Measurements from ENCODE around the gene UQCR10. TPM values are rescaled to one million over a fixed set of nuclear protein-coding genes. Genes with fewer than 3 reads are reported as not detected.

UQCR10 gene
- total RNA-seq, 1 donor from 2014 or later = 77.4 TPM

DNA sequence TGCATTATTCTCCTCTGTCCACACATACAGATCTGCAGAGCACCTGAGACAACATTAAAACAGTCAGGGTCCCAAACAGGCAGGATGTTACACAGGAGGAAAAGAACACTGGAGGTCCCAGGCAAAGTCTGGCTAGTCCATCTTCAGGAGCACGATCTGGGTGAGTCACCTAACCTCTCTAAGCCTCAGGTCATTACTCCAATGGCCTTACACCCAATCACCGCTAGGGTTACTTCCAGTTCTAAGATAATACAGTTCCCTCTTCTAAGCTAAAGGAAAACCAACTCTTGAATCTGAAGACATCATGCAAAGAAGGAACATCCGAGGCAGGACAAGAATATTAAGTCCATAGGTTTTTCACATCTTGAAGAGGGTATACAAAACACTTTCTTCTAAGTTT, 46.4 kb downstream of the UQCR10 start:
- H3K4me3 Mint-ChIP-seq (ENCODE audit: unreplicated experiment) = no peak overlapping the region
- H3K27me3 Mint-ChIP-seq (ENCODE audit: unreplicated experiment) = no peaks in the 10 kb centered on the region
- no peak overlapping the region for H3K27ac Mint-ChIP-seq (ENCODE audit: unreplicated experiment)
- TF ChIP-seq, protein P1, sequence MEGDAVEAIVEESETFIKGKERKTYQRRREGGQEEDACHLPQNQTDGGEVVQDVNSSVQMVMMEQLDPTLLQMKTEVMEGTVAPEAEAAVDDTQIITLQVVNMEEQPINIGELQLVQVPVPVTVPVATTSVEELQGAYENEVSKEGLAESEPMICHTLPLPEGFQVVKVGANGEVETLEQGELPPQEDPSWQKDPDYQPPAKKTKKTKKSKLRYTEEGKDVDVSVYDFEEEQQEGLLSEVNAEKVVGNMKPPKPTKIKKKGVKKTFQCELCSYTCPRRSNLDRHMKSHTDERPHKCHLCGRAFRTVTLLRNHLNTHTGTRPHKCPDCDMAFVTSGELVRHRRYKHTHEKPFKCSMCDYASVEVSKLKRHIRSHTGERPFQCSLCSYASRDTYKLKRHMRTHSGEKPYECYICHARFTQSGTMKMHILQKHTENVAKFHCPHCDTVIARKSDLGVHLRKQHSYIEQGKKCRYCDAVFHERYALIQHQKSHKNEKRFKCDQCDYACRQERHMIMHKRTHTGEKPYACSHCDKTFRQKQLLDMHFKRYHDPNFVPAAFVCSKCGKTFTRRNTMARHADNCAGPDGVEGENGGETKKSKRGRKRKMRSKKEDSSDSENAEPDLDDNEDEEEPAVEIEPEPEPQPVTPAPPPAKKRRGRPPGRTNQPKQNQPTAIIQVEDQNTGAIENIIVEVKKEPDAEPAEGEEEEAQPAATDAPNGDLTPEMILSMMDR (IDR thresholded peaks at IDR 0.05) = no peak
- H3K36me3 Mint-ChIP-seq (ENCODE audit: unreplicated experiment) = peaks cover 44% of the 10 kb centered on the region
- no peaks in the 10 kb centered on the region for H3K9me3 Mint-ChIP-seq (ENCODE audit: unreplicated experiment)
- DNase-seq (ENCODE audit: extremely low spot score, unreplicated experiment) = no peak
- no peaks in the 10 kb centered on the region for H3K4me1 Mint-ChIP-seq (ENCODE audit: unreplicated experiment)

DNA sequence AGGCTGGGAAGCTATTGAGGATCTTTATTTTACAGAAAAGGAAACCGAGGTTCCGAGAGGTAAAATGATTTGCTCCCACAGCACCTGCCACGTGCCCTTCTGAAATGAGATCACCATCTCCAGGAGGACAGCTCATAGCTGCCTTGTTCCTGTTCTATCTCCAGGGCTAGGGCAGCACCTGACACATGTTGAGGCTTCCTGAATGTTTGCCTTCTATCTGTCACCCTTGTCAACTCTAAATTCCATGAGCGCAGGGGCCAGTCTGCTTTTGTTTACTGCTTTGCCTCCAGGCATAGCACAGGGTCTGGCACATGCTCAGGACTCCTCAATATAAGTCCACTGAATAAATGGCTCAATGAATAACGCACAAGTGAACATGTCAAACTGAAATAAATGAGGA, 46.8 kb downstream of the UQCR10 start:
- Mint-ChIP-seq H3K27me3 (ENCODE audit: unreplicated experiment) (no peaks in the 10 kb centered on the region), H3K9me3 (ENCODE audit: unreplicated experiment) (no peaks in the 10 kb centered on the region), H3K27ac (ENCODE audit: unreplicated experiment) (no peak overlapping the region), H3K4me3 (ENCODE audit: unreplicated experiment) (no peak overlapping the region), H3K36me3 (ENCODE audit: unreplicated experiment) (peaks cover 46% of the 10 kb centered on the region), H3K4me1 (ENCODE audit: unreplicated experiment) (no peaks in the 10 kb centered on the region)
- DNase-seq (ENCODE audit: extremely low spot score, unreplicated experiment) = no peak
- TF ChIP-seq, protein P1 (IDR thresholded peaks at IDR 0.05) = no peak

DNA sequence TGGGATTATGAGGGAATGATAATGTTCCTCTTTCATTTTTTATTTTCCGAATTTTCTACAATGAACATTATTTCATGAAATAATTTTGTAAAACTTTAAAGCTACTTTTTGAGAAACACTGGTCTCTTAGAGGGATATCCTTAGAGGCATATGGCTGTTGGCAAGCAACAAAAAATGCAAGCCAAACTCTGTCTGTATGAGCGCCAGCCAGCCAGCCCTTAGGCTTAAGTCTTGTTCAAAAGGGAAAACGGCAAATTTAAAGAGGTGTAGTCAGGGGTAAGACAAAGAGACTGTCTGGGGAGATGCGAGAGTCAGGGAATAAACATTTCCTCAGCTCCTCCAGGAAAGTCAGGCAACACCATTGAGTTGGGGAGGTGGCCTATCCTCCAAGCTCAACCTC, 48.4 kb downstream of the UQCR10 start:
- no peak overlapping the region for H3K4me3 Mint-ChIP-seq (ENCODE audit: unreplicated experiment)
- H3K36me3 Mint-ChIP-seq (ENCODE audit: unreplicated experiment) = peaks cover 47% of the 10 kb centered on the region
- no peak overlapping the region for H3K27ac Mint-ChIP-seq (ENCODE audit: unreplicated experiment)
- H3K27me3 Mint-ChIP-seq (ENCODE audit: unreplicated experiment) = no peaks in the 10 kb centered on the region
- H3K4me1 Mint-ChIP-seq (ENCODE audit: unreplicated experiment) = no peaks in the 10 kb centered on the region
- no peaks in the 10 kb centered on the region for H3K9me3 Mint-ChIP-seq (ENCODE audit: unreplicated experiment)
- TF ChIP-seq, protein P1 (IDR thresholded peaks at IDR 0.05) = no peak
- DNase-seq (ENCODE audit: extremely low spot score, unreplicated experiment) = no peak

DNA sequence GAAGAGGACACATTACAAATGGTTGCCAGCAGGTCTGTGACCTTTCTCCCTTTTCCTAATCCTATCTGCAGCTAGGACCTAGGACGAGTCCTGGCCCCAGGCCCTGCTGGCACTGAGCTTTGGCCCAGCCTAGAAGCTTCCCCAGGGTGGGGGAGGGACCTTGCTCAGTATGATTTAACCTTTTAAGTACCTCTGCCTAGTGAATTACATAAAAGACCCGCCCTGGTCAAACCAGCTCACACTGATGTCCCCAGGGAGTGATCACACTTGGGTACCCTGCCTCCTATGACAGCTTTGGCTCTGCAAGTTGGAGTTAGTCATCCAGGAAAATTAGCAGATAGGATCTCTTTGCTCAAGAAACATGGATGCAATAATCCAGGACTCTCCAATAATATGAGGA, 49.0 kb downstream of the UQCR10 start:
- Mint-ChIP-seq H3K36me3 (ENCODE audit: unreplicated experiment) (peaks cover 47% of the 10 kb centered on the region), H3K27ac (ENCODE audit: unreplicated experiment) (no peak overlapping the region), H3K4me1 (ENCODE audit: unreplicated experiment) (no peaks in the 10 kb centered on the region), H3K27me3 (ENCODE audit: unreplicated experiment) (no peaks in the 10 kb centered on the region), H3K4me3 (ENCODE audit: unreplicated experiment) (no peak overlapping the region), H3K9me3 (ENCODE audit: unreplicated experiment) (no peaks in the 10 kb centered on the region)
- TF ChIP-seq, protein P1 (IDR thresholded peaks at IDR 0.05) = no peak
- no peak for DNase-seq (ENCODE audit: extremely low spot score, unreplicated experiment)

DNA sequence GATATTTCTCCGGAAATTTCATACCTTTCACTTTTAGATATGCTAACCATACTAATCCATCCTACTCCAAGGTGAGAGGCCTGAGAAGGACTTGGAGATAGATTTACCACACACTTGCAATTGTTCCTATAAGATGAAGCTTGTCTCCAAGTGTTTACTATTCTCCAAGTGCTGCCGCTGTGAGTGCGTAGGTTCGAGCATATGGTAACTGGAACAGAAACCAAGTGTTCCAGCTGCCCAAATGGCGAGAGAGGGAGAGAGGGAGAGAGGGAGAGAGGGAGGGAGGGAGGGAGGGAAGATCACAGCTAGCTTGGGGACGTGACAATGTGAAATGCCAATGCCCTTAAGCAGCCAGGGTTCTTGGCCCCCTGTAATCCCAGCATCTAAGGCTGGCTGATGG, 49.4 kb downstream of the UQCR10 start:
- H3K9me3 Mint-ChIP-seq (ENCODE audit: unreplicated experiment) = no peaks in the 10 kb centered on the region
- DNase-seq (ENCODE audit: extremely low spot score, unreplicated experiment) = no peak
- H3K4me3 Mint-ChIP-seq (ENCODE audit: unreplicated experiment) = no peak overlapping the region
- no peaks in the 10 kb centered on the region for H3K27me3 Mint-ChIP-seq (ENCODE audit: unreplicated experiment)
- peaks cover 48% of the 10 kb centered on the region for H3K36me3 Mint-ChIP-seq (ENCODE audit: unreplicated experiment)
- H3K27ac Mint-ChIP-seq (ENCODE audit: unreplicated experiment) = no peak overlapping the region
- H3K4me1 Mint-ChIP-seq (ENCODE audit: unreplicated experiment) = no peaks in the 10 kb centered on the region
- TF ChIP-seq, protein P1 (IDR thresholded peaks at IDR 0.05) = no peak
